Measurements from ENCODE around the gene CCDC85C.

CCDC85C gene

DNA sequence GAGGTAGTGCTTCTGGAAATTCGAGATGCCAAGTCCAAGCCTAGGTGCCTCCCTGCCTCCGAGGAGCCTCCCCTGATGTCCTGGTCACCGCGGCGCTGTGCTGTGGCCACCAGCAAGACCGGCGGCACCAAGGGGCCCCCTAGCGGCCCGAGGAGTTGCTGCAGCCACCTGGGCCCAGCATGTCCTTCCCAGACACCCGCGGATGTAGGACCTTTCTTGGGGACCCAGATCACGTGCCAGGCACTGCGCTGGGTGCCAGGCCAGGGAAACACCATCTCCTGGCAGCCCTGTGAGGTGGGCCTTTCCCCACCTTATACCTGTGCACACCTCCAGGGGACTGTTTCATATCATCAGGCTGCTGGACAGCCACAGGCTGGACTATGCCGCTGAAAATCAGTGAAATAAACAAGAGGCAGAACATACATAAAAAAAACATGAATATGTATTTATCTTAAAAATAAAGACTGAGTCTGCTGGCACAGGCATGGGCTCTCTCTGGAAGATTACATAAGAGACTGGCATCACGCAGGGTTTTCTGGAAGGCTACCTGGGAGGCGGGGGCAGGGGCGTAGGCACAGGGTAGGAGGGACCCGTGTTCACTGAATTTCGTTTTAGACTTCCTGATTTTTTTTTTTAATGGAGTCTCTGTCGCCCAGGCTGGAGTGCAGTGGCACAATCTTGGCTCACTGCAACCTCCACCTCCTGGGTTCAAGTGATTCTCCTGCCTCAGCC, 25.0 kb upstream of the CCDC85C start:
- no peak overlapping the region; the same call in 1 of the 2 replicates for H3K4me3 ChIP-seq (ENCODE audit: low read length)
- peak; percentile 64 for DNase-seq (ENCODE audit: low read depth)
- TF ChIP-seq, protein P1, sequence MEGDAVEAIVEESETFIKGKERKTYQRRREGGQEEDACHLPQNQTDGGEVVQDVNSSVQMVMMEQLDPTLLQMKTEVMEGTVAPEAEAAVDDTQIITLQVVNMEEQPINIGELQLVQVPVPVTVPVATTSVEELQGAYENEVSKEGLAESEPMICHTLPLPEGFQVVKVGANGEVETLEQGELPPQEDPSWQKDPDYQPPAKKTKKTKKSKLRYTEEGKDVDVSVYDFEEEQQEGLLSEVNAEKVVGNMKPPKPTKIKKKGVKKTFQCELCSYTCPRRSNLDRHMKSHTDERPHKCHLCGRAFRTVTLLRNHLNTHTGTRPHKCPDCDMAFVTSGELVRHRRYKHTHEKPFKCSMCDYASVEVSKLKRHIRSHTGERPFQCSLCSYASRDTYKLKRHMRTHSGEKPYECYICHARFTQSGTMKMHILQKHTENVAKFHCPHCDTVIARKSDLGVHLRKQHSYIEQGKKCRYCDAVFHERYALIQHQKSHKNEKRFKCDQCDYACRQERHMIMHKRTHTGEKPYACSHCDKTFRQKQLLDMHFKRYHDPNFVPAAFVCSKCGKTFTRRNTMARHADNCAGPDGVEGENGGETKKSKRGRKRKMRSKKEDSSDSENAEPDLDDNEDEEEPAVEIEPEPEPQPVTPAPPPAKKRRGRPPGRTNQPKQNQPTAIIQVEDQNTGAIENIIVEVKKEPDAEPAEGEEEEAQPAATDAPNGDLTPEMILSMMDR (conservative IDR thresholded peaks at IDR 0.05; ENCODE audit: low read length) = peak; percentile 94

DNA sequence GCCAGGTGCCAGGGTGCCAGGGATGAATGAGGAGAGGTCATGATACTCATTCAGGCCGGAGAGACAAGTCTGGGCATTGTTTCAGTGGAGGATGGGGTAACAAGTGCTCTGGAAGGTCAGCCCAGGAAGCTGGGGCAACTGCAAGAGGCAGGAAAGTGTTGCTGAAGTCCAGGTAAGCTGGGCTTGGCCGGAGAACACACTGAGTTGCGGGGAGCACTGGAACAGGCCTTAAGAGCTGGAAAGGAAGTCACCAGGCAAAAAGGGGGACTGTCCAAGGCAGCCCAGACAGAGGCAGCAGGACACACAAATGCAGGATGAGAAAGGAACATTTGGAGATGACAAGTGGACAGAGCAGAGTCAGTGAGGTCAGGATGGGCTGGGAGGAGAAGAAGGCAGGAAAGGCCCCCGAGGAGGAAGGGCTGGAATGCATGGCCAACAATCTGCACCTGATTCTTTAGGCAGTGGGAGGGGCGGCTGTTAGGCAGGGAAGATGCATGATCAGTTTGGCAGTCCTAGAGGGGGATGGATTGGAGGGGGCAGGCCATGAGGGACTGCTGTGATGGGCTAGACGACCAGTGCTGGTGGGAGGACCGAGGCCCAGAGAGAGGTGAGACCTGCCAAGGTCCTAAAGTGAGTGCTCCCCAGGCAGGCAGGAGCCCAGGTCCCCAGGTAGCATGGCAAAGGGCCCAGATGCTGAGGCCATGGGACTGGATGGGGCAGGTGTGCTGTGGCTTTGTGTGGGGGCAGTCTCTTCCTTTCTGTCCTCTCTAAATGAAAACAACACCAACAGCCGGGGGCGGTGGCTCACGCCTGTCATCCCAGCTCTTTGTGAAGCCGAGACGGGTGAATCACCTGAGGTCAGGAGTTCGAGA, 23.7 kb upstream of the CCDC85C start:
- DNase-seq (ENCODE audit: low read depth) = no peak
- TF ChIP-seq, protein P1 (conservative IDR thresholded peaks at IDR 0.05; ENCODE audit: low read length) = no peak
- H3K4me3 ChIP-seq (ENCODE audit: low read length) = no peak overlapping the region

DNA sequence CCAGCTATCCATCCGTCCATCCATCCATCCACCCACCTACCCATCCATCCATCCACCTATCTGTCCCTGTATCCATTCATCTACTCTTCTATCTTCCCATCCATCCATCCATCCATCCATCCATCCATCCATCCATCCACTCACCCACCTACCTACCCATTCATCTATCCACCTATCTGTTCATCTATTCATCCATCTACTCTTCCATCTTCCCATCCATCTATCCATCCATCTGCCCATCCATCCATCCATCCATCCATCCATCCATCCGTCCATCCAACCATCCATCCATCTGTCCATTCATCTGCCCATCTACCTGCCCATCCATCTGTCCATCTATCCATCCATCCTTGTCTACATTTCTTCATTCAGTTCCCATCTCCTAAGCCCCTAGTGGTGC, 23.1 kb upstream of the CCDC85C start:
- TF ChIP-seq, protein P1 (conservative IDR thresholded peaks at IDR 0.05; ENCODE audit: low read length) = no peak
- no peak for DNase-seq (ENCODE audit: low read depth)
- H3K4me3 ChIP-seq (ENCODE audit: low read length) = no peak overlapping the region

DNA sequence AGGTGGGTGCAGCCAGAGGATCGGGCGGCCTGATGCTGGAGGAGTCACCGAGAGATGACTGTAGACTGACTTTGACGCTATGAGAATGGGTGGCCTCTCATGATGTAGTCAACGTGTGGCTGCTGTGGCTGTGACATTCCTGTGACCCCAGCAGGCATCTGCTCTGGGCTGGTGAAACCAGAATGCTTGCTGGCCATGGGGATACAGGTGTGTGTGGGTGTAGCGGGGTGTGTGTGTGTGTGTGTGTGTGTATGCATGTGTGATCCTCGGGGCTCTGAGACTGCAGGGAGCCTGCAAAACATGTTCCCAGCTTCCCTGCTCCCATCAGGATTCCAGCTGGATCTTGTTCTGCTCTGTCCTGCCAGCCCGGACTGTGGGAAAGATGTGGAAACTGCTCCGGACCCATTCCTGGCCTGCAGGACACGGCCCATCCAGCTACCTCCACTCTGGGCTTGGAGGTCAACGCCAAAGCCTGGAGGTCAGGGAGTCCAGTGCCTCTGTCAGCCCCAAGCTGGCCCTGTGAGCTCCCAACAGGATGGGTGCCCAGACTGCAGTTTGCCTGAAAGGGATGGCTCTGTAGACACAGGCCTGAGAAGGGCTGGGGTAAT, 22.1 kb upstream of the CCDC85C start:
- no peak for DNase-seq (ENCODE audit: low read depth)
- no peak overlapping the region for H3K4me3 ChIP-seq (ENCODE audit: low read length)
- TF ChIP-seq, protein P1 (conservative IDR thresholded peaks at IDR 0.05; ENCODE audit: low read length) = no peak

DNA sequence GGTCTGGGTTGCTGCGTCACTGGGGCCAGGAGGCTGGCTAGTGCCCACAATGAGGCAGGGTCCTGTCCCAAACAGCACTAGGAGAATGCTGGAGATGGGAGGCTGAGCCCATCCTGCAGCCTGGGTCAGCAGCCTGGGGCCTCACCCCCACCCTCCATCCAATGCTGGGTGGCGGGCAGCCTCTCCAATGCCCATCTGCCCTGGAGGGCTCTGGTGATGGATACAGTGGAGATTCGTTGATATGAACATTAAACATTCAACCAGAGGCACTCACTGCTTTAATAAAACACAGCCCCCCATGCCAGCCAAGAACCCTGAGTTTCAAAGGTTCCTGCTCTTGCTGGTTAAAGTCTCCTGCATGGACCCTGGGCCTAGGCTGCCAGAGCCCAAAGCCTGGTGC, 21.5 kb upstream of the CCDC85C start:
- TF ChIP-seq, protein P1 (conservative IDR thresholded peaks at IDR 0.05; ENCODE audit: low read length) = no peak
- no peak overlapping the region for H3K4me3 ChIP-seq (ENCODE audit: low read length)
- DNase-seq (ENCODE audit: low read depth) = no peak

DNA sequence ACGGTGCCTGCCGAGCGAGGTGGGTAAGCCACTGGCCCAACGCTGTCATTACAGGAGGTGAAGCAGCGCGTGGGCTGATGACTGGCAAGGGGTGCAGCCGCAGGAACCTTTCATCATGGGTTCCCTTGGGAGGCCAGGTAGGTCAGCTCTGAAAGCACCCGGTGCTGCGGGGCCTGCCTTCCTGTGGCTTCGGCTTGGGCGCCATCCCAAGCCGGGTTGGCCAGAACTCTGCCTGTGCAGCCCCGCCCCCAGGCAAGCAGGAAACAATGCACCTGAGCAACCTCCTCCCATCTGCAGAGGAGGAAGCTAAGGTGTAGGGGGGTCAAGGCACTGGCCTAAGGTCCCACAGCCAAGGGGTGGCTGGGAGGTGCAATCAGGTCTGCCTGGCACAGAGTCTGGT, 21.0 kb upstream of the CCDC85C start:
- TF ChIP-seq, protein P1 (conservative IDR thresholded peaks at IDR 0.05; ENCODE audit: low read length) = no peak
- no peak for DNase-seq (ENCODE audit: low read depth)
- H3K4me3 ChIP-seq (ENCODE audit: low read length) = no peak overlapping the region
